CD4-positive, alpha-beta T cell treated with Interleukin-4 for 4 hours (primary cell): Measurements from ENCODE around the gene GPR160.
"Not testable (repeated sequence)": the region's sequence is repeated elsewhere in the genome, so short reads cannot be mapped to it uniquely, and the experiment has no call there.

ENCODE experiments used
- DNase-seq: peaks from one replicate; pipeline ENCODE4 v3.0.0-alpha.2; 2020

The GPR160 gene

DNA sequence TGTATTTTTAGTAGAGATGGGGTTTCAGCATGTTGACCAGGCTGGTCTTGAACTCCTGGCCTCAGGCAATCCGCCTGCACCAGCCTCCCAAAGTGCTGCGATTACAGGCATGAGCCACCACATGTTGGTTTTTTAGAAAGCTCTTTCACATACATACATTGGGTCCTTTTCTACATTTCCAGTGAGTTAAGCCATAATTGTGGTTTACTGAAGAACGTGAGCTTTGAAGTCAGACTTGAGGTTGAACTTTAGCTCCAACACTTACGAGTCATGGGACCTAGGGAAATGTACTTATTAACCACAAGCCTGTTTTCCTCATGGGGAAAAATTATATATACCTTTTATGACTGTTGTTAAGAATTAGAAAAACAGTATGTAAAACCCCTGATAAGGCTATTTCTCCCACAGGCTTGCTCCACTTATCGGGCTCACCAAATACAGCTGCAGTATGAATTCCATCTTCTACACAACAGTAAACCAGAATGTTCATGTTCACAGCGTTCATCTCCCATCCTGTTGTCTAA is 39.0 kb downstream of the GPR160 start:
- no peak for DNase-seq

DNA sequence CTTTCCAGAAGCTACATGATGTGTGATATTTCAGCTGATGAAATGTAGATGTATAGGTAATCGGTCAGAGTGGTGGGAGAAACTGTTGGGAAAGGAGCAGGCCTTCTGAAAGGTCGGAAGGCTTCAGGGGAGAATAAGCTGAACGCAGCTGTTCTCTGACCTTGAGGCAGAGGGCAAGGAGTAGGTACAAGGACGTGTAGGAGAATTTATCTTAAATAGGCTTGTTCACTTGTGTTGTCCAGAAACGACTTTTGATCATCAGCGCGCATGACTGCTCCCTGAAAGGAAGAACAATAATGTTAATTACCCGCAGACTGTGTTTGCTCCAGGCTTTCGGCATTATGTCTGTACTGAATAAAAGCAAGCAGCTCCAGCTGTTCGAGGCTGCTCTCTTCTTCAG is 39.6 kb downstream of the GPR160 start:
- DNase-seq: no peak

DNA sequence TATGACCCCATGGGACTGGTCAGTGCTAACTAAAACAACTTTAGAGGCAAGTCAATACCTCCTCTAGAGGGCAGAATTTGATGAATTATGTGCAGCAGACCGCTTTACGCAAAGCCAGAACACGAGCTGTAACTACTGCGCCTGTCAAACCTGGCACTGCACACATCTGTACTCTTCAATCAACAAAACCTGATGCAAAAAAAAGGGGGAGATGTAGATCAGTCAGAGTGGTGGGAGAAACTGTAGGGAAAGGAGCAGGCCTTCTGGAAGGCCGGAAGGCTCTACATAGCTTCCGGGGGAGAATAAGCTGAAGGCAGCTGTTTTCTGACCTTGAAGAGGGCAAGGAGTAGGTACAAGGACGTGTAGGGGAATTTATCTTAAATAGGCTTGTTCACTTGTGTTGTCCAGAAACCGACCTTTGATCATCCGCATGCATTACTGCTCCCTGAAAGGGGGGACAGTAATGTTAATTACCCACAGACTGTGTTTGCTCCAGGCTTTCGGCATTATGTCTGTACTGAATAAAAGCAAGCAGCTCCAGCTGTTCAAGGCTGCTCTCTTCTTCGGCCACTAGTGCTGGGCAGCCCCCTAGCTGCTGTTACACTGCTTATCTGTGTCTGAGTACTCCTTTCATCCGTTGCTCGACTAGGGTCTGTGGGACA is 41.0 kb downstream of the GPR160 start:
- no peak for DNase-seq

DNA sequence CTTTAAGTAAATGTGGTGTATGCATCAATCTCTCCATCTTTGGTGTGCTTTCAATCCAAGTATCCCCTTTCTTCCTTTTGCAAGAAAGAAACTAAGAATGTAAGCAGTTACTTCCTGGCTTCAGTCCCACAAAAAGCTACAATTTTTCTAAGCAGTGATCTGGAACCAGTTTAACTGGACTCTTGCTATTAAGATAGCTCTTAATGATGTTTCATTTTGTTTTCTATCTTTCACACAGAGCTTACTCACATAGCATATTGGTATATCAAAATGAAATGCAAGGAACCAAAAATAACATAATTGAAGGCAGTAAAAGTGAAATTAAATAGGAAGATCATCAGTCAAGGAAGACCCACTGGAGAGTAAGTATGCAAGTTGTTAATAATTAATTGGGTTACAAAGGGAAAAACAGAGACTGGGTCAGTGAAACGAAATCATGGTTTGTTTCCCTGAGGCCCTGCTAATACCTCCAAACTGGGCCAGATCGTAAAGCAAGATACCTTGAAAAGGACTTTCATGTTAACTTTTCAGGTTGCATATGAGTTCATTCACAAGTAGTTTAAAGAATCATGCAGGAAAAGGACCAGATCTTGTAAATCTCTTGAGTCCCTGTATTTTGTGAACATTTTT is 41.9 kb downstream of the GPR160 start:
- DNase-seq: no peak

DNA sequence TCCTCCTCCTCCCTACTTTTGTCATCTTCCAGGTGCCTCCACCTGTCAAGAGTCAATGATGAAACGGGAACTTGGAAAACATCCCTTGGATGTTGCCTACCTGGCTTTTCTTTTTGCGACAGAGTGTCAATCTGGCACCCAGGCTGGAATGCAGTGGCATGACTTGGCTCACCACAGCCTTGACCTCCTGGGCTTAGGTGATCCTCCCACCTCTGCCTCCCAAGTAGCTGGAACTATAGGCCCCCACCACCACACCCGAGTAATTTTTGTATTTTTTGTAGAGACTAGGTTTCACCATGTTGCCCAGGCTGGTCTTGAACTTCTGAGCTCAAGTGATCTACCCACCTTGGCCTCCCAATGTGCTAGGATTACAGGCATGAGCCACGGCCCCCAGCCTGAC is 42.8 kb downstream of the GPR160 start:
- DNase-seq: no peak

DNA sequence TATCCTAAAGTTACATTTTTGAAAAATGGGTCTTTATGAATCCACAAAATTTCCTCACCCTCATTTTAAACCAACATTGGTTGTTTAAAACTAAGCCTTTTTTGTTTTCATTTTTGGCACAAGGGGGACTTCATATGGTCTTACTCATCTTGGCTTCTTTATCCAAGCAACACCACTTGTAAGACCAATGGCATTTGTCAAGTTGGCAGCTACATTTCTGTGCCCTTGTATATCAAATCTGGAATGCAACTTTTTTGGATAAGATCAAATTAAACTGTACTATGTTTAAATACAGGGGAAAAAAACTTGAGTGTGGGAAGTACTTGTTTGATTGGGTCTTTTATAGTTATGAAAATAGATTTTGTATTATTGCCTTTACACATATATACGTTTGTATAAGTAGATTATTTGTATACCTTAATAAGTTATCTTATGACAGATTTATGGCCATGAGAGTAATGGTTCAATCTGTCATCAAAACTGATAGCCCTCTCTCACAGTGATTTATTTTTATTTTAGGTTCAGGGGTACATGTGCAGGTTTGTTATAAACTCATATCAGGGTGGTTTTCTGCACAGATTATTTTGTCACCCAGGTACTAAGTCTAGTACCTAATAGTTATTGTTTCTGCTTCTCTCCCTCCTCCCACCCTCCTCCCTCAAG is 43.4 kb downstream of the GPR160 start:
- no peak for DNase-seq

DNA sequence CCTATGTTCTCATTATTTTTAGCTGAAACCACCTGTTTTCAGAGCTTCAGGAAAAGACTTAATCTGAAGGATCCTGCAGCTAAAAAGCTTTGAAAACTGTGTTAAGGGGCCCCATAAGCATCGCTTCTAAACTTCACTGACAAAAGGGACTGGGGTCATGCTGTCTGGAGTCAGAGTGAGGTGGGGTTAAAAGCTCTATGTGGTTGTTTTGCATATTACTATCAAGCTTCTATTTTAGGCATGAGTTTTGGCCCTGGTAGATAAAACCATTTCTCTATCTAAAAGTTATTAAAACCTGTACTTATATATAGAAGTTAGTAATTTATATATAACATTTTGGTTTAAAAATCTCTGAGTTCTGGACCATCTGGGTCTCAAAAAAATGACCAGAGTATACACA is 45.5 kb downstream of the GPR160 start:
- DNase-seq: no peak

DNA sequence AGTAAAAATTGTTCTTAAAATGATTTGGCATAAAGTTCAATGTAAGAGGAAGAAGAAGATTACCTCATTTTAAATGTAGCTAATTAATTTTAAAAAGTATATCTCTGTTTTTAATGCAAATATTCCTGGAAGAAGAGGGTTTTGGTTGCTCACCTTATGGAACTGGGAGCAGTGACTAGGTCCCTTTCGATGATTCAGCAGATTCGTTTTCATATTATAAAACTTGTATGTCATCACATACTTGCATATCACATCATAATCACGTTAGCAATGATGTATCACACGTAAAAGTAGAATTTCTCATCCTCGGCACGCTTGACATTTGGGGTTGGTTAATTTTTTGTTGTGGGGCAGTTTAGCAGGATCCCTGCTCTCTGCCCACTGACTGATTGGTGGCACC is 47.6 kb downstream of the GPR160 start:
- DNase-seq: no peak

DNA sequence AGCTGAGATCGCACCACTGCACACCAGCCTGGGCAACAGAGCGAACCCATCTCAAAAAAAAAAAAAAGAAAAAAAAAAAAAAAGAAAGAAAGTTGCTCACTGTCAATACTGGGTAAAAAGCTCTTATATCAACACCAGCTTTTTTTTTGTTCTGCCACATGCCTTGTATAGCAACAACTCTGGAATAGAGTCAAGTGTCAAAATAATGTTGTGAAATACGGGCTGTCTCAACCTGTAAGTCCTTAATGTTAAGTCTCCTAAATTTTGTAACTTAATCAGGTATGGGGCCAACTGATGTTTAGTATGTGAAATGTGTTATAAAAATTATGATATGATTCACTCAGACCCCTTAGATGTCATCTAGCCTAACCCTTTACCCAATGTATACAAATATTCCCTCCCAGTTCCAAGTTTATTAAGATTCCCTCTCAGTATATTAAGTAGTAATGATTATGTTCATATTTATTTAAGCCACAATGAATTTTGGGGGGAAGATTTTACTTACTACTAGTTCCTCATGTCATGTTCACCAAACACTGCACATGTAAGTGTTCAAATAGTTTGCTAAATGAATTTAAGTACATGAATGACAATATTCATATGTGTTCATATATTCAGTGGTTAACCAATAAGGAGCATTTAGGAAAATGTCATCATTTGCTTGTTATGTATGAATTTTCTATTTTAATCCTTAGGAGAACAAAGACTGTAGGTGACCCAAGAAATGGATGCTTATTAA is 52.2 kb downstream of the GPR160 start:
- no peak for DNase-seq

DNA sequence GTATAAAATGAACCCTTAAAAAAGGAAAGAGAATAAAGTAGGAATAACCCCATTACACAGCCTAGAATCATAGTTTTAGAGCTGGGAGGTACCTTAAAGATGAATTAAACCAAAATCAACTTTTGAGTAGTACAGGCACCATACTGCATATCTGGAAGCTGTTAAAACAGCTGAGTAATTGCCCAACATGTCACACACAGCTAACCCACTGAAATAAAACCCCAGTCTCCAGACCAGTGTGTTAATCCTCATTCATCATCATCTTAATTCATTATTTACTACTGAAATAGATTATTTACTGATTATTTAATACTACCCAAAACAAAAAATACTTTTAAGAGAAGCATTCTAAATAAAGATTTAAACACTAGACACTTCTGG is 52.8 kb downstream of the GPR160 start:
- DNase-seq: no peak

DNA sequence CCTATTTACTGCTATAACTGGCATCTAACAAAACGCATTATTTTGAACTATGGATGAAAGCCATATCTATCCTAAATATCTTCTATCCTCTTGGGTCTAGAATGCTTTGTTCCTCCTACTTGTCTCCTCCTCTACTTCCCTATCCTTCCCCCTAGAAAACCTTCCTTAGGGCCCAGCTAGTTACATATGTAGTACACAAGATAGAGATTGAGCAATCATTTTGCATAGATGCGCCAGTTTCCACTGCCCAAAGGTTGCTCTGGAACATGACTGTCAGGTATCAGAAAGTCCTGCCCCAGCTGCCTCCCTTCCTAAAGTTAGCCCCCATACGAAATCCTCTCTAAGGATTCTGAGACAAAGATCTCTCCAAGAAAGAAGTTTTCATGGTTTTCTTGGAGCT is 55.1 kb downstream of the GPR160 start:
- no peak for DNase-seq

DNA sequence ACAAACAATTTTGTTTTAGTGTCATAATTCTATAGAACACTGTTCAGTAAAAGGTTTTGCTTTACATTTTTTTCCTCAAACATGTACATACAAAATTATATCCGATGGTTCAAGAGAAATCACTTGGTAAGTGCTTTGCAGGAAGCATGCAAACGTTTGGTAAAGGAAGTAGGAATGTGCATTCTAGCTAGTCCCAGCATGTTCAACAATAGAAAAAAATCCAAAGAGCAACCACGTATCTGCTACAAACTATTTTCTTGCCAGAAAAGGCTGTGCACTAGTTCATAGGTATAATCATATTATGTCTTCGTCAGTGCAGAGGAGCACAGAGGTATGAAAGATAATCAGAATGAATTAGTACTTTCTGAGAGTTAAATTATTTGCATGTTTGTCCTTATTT is 58.0 kb downstream of the GPR160 start:
- DNase-seq: no peak

DNA sequence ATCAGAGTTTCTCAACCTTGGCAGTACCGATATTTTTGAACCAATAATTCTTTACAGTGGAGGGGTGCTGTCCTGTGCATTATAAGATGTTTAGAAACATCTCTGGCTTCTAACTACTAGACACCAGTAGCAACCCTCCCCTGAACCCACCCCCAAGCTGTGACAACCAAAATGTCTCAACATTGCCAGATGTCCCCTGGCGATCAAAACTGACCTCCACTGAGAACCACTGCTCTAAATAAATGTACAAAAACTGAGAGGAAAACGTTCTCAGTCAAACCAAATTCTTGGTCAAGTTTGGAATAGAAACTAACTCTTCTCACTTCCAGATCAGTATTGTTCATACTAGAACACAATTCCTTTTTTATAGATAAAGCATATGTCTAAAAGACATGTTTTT is 58.5 kb downstream of the GPR160 start:
- no peak for DNase-seq

DNA sequence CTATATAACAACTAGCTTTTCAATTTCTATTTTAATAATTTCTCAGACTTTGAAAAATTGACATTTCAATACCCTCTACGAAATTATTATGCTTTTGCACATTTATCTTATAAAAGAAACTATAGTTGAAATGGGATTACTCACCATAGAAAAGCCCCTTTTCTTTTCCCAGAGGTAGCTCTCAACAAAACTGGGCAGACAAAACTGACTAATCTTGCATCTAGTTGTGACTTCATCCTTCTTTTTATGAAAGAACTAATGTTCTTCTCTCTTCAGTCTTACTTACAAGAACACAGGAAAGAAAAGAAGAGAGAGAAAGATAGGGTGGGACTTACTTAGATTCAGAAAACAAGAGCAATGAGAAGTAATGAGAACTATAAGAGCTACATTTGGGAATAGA is 61.0 kb downstream of the GPR160 start:
- DNase-seq: no peak

DNA sequence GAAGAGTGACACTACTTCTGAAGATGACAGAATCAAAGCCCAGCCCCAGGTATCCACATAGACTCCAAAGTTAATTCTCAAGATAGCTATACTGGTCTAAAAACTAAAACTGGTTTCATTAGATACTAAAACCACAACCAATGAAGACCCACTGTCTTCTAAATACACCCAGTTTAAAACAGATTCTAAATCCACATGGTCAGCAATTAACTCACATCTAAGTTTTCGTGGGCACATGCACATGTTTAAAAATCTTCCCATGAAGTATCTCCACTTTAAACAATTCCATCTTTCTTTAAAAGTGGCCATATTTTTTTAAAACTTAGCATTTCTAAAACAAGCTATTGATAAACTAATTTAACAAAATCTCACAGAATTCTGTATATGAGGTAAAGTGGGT is 63.1 kb downstream of the GPR160 start:
- DNase-seq: no peak

DNA sequence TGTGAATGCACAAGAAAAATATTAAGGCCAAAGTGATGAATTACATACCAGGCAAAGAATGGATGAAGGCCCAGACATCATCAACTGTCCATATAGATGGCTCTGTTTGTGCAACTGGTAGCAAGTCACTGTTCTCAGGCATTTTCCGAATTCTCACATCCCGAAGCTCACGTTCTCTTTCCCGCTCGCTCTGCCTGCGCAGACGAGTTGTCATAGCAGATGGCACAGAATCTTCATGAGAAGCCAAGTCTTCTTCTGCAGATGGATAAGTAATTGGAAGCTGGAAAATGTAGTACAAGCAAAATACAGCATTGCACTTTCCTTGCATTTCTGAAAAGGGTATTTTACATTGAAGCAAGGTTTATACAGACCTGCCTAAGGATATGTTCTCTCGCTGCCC is 64.6 kb downstream of the GPR160 start:
- no peak for DNase-seq

DNA sequence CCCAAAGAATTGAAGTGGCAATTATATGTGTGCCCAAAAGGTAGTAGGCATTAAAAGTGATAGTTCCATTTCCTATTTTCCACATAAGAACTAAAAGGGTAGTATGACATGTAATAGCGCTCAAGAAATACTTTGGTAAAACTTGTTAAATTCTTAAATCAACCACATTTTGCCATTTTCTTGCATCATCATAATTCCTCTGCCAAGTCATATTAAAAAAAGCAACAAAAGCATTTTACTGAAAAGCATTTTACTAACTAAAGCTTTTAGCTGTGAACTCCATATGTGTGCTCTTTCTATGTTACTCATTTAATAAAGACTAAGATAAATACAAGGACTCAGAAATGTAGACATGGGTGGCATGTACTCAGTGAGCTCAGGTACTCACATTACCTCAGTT is 70.1 kb downstream of the GPR160 start:
- DNase-seq: no peak

DNA sequence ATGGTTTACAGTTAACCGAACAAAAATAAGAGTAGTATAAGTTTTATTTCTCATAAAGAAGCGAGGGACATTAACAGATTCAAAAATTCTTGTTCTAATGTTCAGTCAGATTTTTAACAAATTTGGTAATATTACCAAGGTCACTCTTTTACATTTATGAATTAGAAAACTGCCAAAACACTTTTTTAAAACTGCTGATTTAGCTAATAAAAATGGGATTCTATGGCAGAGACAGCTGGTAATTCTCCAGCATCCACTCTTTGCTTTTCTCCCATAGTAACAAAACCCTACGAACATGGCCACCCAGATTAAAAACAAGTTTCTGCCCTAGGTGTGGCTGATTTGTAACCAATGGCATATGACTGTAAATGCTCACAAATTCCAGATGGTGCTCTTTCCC is 71.2 kb downstream of the GPR160 start:
- no peak for DNase-seq

DNA sequence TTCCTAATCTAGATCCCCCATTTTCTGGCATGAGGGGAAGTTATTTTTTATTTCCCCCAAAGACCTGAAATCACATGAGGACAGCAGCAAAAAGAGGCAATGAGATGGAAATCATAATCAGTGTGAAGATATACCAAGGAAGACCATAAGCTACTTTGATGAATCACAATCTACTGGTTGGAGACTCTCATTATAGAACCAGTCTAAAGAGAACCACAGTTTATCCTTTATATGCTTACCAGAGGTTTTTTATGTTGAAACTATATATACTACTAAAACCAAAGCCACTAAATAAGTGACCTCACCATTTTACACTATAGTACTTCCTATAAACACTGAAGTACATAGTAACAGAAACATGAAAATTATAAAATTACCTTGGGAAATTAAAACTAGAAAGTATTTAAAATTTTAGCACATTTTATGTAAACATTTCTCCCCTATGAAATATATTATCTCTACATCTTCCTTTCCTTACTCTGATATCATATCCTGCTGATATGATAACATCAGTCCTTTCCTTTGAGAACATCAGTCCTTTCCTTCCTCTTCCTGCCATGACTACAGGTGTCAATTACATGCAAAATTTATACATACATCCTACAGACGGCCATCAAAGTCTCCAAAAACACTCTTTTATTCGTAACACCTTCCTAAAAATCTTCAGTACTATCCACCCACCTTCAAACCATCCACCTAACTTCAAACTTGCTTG is 71.9 kb downstream of the GPR160 start:
- no peak for DNase-seq

DNA sequence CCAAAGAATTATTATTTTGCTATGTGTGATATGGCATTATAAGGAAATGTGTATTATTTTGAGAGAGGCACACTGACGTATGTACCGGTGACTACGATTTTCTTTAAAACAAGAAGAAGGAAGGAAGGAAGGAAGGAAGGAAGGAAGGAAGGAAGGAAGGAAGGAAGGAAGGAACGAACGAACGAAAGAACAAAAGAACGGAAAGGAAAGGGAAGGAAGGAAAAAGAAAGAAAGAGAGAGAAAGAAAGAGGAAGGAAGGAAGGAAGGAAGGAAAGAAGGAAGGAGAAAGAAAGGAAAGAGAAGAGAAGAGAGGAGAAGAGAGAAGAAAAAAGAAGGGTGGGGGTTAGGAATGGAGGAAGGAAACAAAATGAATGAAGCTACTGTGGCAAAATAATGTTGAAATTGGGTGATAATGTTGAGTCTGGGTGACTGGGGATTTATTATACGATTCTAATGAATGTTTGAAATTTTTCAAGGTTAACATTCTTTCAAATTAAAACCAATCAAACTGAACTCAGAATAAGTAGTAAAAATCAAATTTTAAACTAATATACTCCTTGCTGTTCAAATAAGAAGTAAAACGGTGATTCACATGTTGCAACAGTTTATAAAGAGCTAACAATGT is 73.5 kb downstream of the GPR160 start:
- no peak for DNase-seq

DNA sequence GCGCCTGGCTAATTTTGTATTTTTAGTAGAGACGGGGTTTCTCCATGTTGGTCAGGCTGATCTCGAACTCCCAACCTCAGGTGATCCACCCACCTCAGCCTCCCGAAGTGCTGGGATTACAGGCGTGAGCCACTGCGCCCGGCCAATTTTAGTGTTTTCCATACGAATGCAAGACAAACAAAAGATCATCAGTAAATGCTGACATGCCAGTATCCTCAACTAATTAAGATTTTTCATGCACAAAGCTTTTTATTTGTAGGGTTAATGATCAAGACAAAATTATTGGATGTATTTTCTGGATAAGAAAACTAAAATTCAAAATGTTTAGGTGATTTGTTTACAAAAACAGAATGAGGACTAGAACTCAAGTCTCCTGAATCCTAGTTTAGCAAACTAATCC is 76.4 kb downstream of the GPR160 start:
- DNase-seq: not testable (repeated sequence)

DNA sequence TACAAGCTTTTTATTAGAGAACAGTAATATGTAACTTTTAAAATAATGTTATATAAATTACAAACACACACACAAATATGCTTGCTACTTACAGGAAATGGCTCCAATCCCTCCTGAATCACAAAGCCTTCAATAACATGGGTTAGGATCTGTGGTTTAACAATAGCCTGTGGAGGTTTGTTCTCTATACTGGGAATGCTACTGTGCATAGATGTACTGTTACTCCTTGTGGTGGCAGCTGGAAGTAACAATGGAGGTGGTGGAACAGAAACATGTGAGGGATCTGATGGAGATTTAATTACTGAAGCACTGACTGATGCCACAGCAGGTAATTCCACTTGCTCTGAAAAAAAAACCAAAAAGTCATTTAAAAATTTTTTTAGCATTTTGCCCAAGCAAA is 79.3 kb downstream of the GPR160 start:
- DNase-seq: no peak
